HepG2 (cell line): ENCODE measurements around the gene DCAKD. TPM values are rescaled to one million over a fixed set of nuclear protein-coding genes. Genes with fewer than 3 reads are reported as not detected.

Source experiments
- ATAC-seq: fragments of 200-7000 bp; cut with Tn5 transposase; 3 replicates; pipeline ENCODE4 v1.9.1; 2020; ENCODE audit warnings: mild to moderate bottlenecking, moderate library complexity
- BruUV-seq: library from RNA; stranded (reverse); fragments of 400-500 nt; replicated peaks from 2 replicates; lab custom pipeline; 2021; lab: Mats Ljungman, UMichigan
- CTCF ChIA-PET: fragments of 300-600 bp; formaldehyde crosslinking; extraction: SDS; loops from one replicate; lab custom pipeline; 2021; ENCODE audit warnings: low total read pairs, inconsistent platforms, low intra/inter-chr PET ratio; lab: Yijun Ruan, JAX
- POLR2A ChIA-PET: fragments of 350-600 bp; sonication (Branson Sonifier 250); formaldehyde crosslinking; loops from one replicate; lab custom pipeline; 2020; ENCODE audit warnings: antibody characterized with exemption, inconsistent platforms; lab: Yijun Ruan, JAX
- DNase-seq: peaks from one replicate; pipeline ENCODE4 v3.0.0-alpha.2; 2015; ENCODE audit warnings: low spot score
- FAIRE-seq: peaks from 3 replicates; lab custom pipeline; 2011; peaks lifted over from hg19 to GRCh38; lab: Jason Lieb, UNC
- H2AFZ ChIP-seq: one replicate; pipeline ENCODE4 v1.6.1; 2011; ENCODE audit warnings: low read length, inconsistent platforms
- H3K27ac ChIP-seq: fragments of 300-600 bp; 3 replicates; pipeline ENCODE4 v1.8.0; 2011; ENCODE audit warnings: mixed run types, mild to moderate bottlenecking, mixed read lengths, low read length, inconsistent platforms; ENCODE audit not compliant: insufficient read depth; ENCODE audit errors: extremely low read length
- H3K27me3 ChIP-seq, 2 experiments: fragments of 200-600 bp in 1 of 2; 2 replicates in 1 of 2; 3 replicates in 1 of 2; pipeline versions ENCODE4 v1.6.0 to v1.8.0; 2011; ENCODE audit warnings: low read length in 2 of 2, mild to moderate bottlenecking in 2 of 2, moderate library complexity in 2 of 2, inconsistent platforms in 1 of 2; ENCODE audit not compliant: insufficient read depth in 2 of 2, control insufficient read depth in 1 of 2
- H3K36me3 ChIP-seq, 2 experiments: fragments of 200-600 bp in 1 of 2; replicated peaks in 1 of 2; 2 replicates in 1 of 2; 3 replicates in 1 of 2; pipeline versions ENCODE4 v1.5.1 to v1.8.0; 2011; ENCODE audit warnings: low read length in 2 of 2, inconsistent platforms in 1 of 2; ENCODE audit not compliant: insufficient read depth in 2 of 2, control insufficient read depth in 1 of 2
- H3K4me1 ChIP-seq: 2 replicates; pipeline ENCODE4 v1.5.1; 2012; ENCODE audit warnings: low read length, inconsistent platforms; ENCODE audit not compliant: insufficient read depth
- H3K4me2 ChIP-seq: 2 replicates; pipeline ENCODE4 v1.6.0; 2011; ENCODE audit warnings: low read depth, low read length, inconsistent platforms
- H3K4me3 ChIP-seq, 3 experiments: fragments of 200-600 bp in 1 of 3; sonication (generic), shearing (Covaris generic) in 1 of 3; replicated peaks in 1 of 3; 2 replicates each; pipeline ENCODE4 v1.5.1; 2011 to 2016; ENCODE audit warnings: low read length in 3 of 3, inconsistent platforms in 2 of 3, low read depth in 2 of 3, mild to moderate bottlenecking in 2 of 3, control low read depth in 1 of 3, mixed read lengths in 1 of 3; ENCODE audit not compliant: insufficient read depth in 1 of 3
- H3K79me2 ChIP-seq: one replicate; pipeline ENCODE4 v1.6.1; 2011; ENCODE audit warnings: low read length, inconsistent platforms; ENCODE audit not compliant: insufficient read depth
- H3K9ac ChIP-seq: 2 replicates; pipeline ENCODE4 v1.6.0; 2011; ENCODE audit warnings: mild to moderate bottlenecking, low read depth, low read length, inconsistent platforms; ENCODE audit not compliant: insufficient read depth
- H3K9me3 ChIP-seq: 2 replicates; pipeline ENCODE4 v1.5.1; 2012; ENCODE audit warnings: mild to moderate bottlenecking, low read length
- H4K20me1 ChIP-seq: 2 replicates; pipeline ENCODE4 v1.6.0; 2011; ENCODE audit warnings: inconsistent platforms, mild to moderate bottlenecking, low read length, moderate library complexity; ENCODE audit not compliant: insufficient read depth
- TRIM24 ChIP-seq: sonication (generic); formaldehyde crosslinking; IDR thresholded peaks from 2 replicates; pipeline ENCODE4 v1.8.0; 2022; ENCODE audit warnings: mild to moderate bottlenecking, missing genetic modification reagents
- ZC3H13 ChIP-seq: sonication (generic); formaldehyde crosslinking; IDR thresholded peaks from 2 replicates; pipeline ENCODE4 v1.8.1; 2023; ENCODE audit warnings: mild to moderate bottlenecking, missing genetic modification reagents, moderate library complexity
- ZNF180 ChIP-seq: sonication (generic); formaldehyde crosslinking; IDR thresholded peaks from 2 replicates; pipeline ENCODE4 v1.4.0; 2020; ENCODE audit warnings: low read depth, missing genetic modification reagents, borderline replicate concordance
- ZNF329 ChIP-seq: sonication (generic); formaldehyde crosslinking; IDR thresholded peaks from 2 replicates; pipeline ENCODE4 v1.9.0; 2021; ENCODE audit warnings: low read depth, mild to moderate bottlenecking, missing genetic modification reagents
- WGBS: methylation state at CpG from one replicate; pipeline ENCODE4 v1.1.6; 2017; ENCODE audit warnings: low lambda C conversion rate; 5-methylcytosine and 5-hydroxymethylcytosine counted together
- in situ Hi-C: cut with HindIII; loops from 2 replicates; pipeline ENCODE4 v1.10.0; 2017; ENCODE audit warnings: low pct_unique_long_range_greater_than_20kb; ENCODE audit not compliant: extremely low pct_ligation_motif_present
- intact Hi-C: fragments of 100-400 bp; cut with micrococcal nuclease; formaldehyde crosslinking; loops from one replicate; pipeline ENCODE4 v1.10.0; 2022; ENCODE audit not compliant: unreplicated experiment
- polyA plus RNA-seq, 8 experiments: library from polyadenylated mRNA; depleted of rRNA in 3 of 8; stranded (reverse) in 7 of 8; unstranded in 1 of 8; fragments of >200 nt; fragmentation: Illumina TruSeq in 4 of 8; extraction: Trizol in 4 of 8; gene quantifications; 2 replicates each; pipeline versions ENCODE4 v1.2.1 to v1.2.3, GENCODE V29; 2011 to 2016; ENCODE audit warnings: low read depth in 4 of 8, missing spikeins in 1 of 8, mixed read lengths in 1 of 8; ENCODE audit not compliant: insufficient read depth in 1 of 8
- total RNA-seq, 5 experiments: library from RNA; depleted of rRNA; stranded (reverse); fragments of >200 nt; fragmentation: Illumina TruSeq; extraction: Trizol; gene quantifications; 2 replicates each; pipeline ENCODE4 v1.2.3, GENCODE V29; 2016; ENCODE audit warnings: low read depth in 1 of 5
- TF ChIP-seq, protein P1 (sequence below): sonication (generic); formaldehyde crosslinking; IDR thresholded peaks from 2 replicates; pipeline ENCODE4 v1.8.1; 2023; ENCODE audit warnings: mild to moderate bottlenecking, missing genetic modification reagents

Gene DCAKD
- total and polyA plus RNA-seq, 2 of the 13 experiments (the other 11 are each of a cell fraction or from before 2014, with no cell fraction given) = 25.9 to 29.2 TPM

DNA sequence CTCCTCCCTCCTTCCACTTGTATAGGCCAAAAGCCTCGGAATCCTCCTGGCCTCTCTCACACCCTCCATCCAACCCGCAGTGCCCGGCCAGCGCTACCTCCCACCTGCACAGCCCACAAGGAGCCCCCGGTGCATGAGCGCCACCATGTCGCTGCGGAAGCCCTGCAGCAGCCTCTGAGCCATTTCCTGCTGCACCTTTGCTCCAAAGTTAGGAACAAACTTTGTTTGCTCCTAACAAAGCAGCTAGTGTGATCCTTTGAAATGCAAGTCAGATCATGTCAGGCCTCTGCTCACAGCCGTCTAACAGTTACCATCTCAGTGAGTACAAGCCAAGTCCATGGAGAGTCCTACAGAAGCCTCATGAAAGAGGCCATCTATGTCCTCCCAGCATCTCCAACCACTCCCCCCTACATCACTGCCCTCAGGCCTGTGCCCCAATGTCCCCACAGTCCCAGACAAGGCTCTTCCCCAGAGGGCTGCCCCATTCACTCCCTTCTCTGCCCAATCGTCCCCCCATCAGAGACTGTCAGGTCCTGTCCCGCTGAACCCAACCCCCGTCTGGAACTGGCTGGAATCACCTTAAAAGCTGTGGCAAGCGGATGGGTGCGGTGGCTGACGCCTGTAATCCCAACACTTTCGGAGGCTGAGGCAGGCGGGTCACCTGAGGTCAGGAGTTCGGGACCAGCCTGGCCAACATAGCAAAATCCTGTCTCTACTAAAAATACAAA is 7.5 kb downstream of the DCAKD start (continued):
- TF ChIP-seq TRIM24 (CRISPR knock-in tag) (no peak), ZNF180 (CRISPR knock-in tag) (no peak), ZC3H13 (CRISPR knock-in tag) (0 out of 2 replicates have a peak, but pooled peaks have one; percentile 54)

DNA sequence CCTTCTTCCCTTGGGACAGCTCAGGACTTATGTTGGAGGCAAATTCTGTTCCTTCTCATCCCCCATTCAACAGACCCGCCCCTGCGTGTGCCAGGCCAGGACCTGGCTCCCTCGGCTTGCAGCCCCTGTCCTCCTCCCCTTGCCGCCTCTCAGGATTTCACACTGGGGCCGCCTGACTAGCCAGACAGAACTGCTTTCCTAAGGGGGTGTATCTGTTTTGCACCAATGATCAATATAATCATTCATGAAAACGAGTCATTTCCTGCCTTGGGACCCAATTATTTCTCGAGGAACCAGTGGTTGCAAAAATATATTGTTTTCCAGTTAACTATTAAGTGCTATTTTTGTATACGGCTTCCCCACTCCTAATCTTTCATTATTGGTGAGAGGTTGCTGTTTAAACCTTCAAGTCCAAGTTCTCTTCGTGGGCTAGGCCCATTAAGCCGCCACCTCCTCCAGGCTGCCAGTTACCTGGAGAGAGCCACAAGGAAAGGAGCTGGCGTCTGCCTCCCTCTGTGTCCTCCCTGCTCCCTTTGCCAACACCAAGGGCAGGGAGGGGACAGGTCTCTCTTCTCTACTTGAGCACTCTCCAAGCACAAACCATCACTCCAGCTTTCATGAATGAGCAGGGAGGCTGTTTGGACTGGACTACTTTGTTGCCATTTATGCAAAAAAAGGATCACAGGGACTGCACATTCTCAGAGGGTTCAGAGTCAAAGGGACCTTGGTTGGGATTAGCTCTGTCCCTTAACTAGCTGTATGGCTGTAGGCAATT is 8.9 kb downstream of the DCAKD start:
- BruUV-seq = no TSS peak
- Histone ChIP-seq H3K9me3 (no peaks in the 10 kb centered on the region), H3K4me2 (no peak overlapping the region), H3K9ac (no peak overlapping the region), H3K27ac (no peak overlapping the region), H3K27me3 (no peaks in the 10 kb centered on the region), H3K36me3 (no peaks in the 10 kb centered on the region; a peak in 2 of 5 replicates), H2AFZ (no peak overlapping the region), H3K4me1 (peaks cover 44% of the 10 kb centered on the region), H3K4me3 (no peak overlapping the region), H3K79me2 (peaks cover 26% of the 10 kb centered on the region), H4K20me1 (no peaks in the 10 kb centered on the region)
- ChIA-PET POLR2A (no interaction called here), CTCF (no interaction called here)
- in situ Hi-C loops = no loop called here
- WGBS = 94% methylated on average over 11 of the region's 11 CpGs
- no peak for DNase-seq
- ATAC-seq = no peak
- no peak for FAIRE-seq
- TF ChIP-seq, protein P1, sequence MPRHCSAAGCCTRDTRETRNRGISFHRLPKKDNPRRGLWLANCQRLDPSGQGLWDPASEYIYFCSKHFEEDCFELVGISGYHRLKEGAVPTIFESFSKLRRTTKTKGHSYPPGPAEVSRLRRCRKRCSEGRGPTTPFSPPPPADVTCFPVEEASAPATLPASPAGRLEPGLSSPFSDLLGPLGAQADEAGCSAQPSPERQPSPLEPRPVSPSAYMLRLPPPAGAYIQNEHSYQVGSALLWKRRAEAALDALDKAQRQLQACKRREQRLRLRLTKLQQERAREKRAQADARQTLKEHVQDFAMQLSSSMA (CRISPR knock-in tag) = 0 out of 2 replicates have a peak, but pooled peaks have one; percentile 35
- no peak for TF ChIP-seq ZNF329 (CRISPR knock-in tag)
- intact Hi-C loops = no loop called here
